Hematopoietic multipotent progenitor cell treated with erythropoietin and hydrocortisone succinate and interleukin-3 and kit ligand, for 15 days (in vitro differentiated cells): Measurements from ENCODE around the gene ARHGAP27.
A peak's percentile ranks its signal among the peaks of the same experiment; 100 is the strongest.
"Not testable (repeated sequence)": the region's sequence is repeated elsewhere in the genome, so short reads cannot be mapped to it uniquely, and the experiment has no call there.

Experiments used
- DNase-seq: peaks from one replicate; pipeline ENCODE4 v3.0.0-alpha.2; 2015; ENCODE audit warnings: low spot score

Gene ARHGAP27

GRCh38 chr17:45445901-45446743, 13.5 kb upstream of the ARHGAP27 start:
- not testable (repeated sequence) for DNase-seq

- DNase-seq = not testable (repeated sequence)
These were observed 12.5 kb upstream of the ARHGAP27 start for GRCh38 chr17:45444856-45445820.

- DNase-seq = not testable (repeated sequence)
These were observed 11.6 kb upstream of the ARHGAP27 start for GRCh38 chr17:45444301-45444700.

GRCh38 chr17:45443371-45444260, 10.9 kb upstream of the ARHGAP27 start:
- DNase-seq = not testable (repeated sequence)

GRCh38 chr17:45441526-45442310, 9.0 kb upstream of the ARHGAP27 start:
- no peak for DNase-seq

- DNase-seq = not testable (repeated sequence)
These were observed 8.3 kb upstream of the ARHGAP27 start for GRCh38 chr17:45440839-45441515.

- peak; percentile 31 for DNase-seq
These were observed 7.6 kb upstream of the ARHGAP27 start for GRCh38 chr17:45440161-45440778.

- no peak for DNase-seq
These were observed 6.4 kb upstream of the ARHGAP27 start for GRCh38 chr17:45438931-45439610.

GRCh38 chr17:45437465-45438283, 5.0 kb upstream of the ARHGAP27 start:
- no peak for DNase-seq

- no peak for DNase-seq
These were observed 4.2 kb upstream of the ARHGAP27 start for GRCh38 chr17:45436625-45437464.

- DNase-seq = no peak
These were observed 3.5 kb upstream of the ARHGAP27 start for GRCh38 chr17:45436161-45436560.

- no peak for DNase-seq
These were observed 2.8 kb upstream of the ARHGAP27 start for GRCh38 chr17:45435481-45435880.

- no peak for DNase-seq
These were observed 477 bp upstream of the ARHGAP27 start for GRCh38 chr17:45433159-45433535.

GRCh38 chr17:45431531-45432404, 902 bp downstream of the ARHGAP27 start:
- DNase-seq = peak; percentile 29

- DNase-seq = no peak
These were observed 1.7 kb downstream of the ARHGAP27 start for GRCh38 chr17:45430738-45431530.
